ENCODE results near the gene MYO6. TPM values are rescaled to one million over a fixed set of nuclear protein-coding genes. Genes with fewer than 3 reads are reported as not detected.

MYO6 gene
- total and polyA plus RNA-seq, 2 of the 4 experiments (the other 2 are of a cell fraction), result 6.1 to 6.8 TPM

DNA sequence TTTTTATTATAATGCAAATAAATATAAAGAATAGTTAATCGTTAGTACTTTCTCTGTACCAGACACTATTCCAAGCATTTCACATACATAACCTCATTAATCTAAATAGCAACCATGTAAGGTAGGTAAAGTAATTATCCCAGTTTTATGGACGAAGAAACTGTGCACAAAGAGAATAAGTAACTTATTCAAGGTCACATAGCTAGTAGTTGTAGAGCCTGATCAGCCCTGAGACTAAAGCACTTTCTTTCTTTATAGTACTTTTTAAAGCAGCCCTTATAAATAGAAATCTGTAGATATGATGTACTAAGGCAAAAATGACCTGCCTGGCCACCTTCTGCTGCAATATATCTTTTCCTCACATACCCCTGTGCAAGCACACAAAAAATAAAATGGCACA lies 104.8 kb downstream of the MYO6 start:
- Histone ChIP-seq H3K9me1 (ENCODE audit: insufficient read depth, low read length) (peaks cover 6% of the 10 kb centered on the region), H3K56ac (ENCODE audit: extremely low read depth, insufficient read depth, low read length) (no peak overlapping the region), H3K4me2 (ENCODE audit: low read depth, low read length) (no peak overlapping the region), H4K8ac (ENCODE audit: low read depth in 2 of 2, low read length in 2 of 2) (no peak overlapping the region), H4K5ac (ENCODE audit: low read depth, low read length) (no peak overlapping the region), H2AK5ac (ENCODE audit: low read depth, low read length) (no peak overlapping the region), H3K27ac (ENCODE audit: insufficient read depth, low read length) (no peak overlapping the region), H3K9me3 (ENCODE audit: control insufficient read depth, insufficient read depth, low read length) (no peaks in the 10 kb centered on the region), H3K4me1 (ENCODE audit: control insufficient read depth, insufficient read depth, low read length) (peaks cover 8% of the 10 kb centered on the region), H4K20me1 (ENCODE audit: insufficient read depth, low read length) (no peaks in the 10 kb centered on the region), H3K4me3 (ENCODE audit: insufficient read depth, low read depth, low read length) (no peak overlapping the region), H3K27me3 (ENCODE audit: control insufficient read depth, insufficient read depth, low read length) (no peaks in the 10 kb centered on the region), H2BK20ac (ENCODE audit: low read depth, low read length) (no peak overlapping the region), H3K14ac (replicated peaks; ENCODE audit: low read depth, low read length) (no peak overlapping the region), H3K9ac (ENCODE audit: low read depth, low read length) (no peak overlapping the region), H4K91ac (ENCODE audit: insufficient read depth, low read depth, low read length) (no peak overlapping the region), H2BK120ac (ENCODE audit: low read depth, low read length) (no peak overlapping the region), H2AFZ (replicated peaks; ENCODE audit: low read length, poor library complexity) (no peak overlapping the region), H3K4ac (ENCODE audit: low read depth, low read length) (no peak overlapping the region), H3K79me1 (ENCODE audit: low read depth in 1 of 2, low read length in 2 of 2) (peaks cover 0 to 6% of the 10 kb centered on the region in 2 experiments; a peak in 2 of 4 replicates), H2AK9ac (replicated peaks; ENCODE audit: low read depth, low read length, poor library complexity) (no peak overlapping the region), H3K36me3 (ENCODE audit: control insufficient read depth, insufficient read depth, low read length) (no peaks in the 10 kb centered on the region), H2BK5ac (ENCODE audit: low read depth, low read length, poor library complexity, severe bottlenecking) (no peak overlapping the region), H2BK15ac (ENCODE audit: low read depth, low read length) (no peak overlapping the region), H3K18ac (ENCODE audit: low read depth, low read length) (no peak overlapping the region), H3K23ac (ENCODE audit: low read depth, low read length) (no peak overlapping the region)
- CTCF ChIA-PET, result no interaction called here
- no TSS peak for BruUV-seq (replicated peaks)
- WGBS, 2 experiments (ENCODE audit: extremely low coverage in 2 of 2, insufficient read length in 1 of 2), result no CpG with 5 or more reads among the region's 2 CpGs
- intact Hi-C loops (cut with micrococcal nuclease), result no loop called here
- POLR2A ChIA-PET (ENCODE audit: unreplicated experiment), result no interaction called here
- dilution Hi-C loops (cut with HindIII; ENCODE audit: low sequenced_read_pairs, unreplicated experiment), result no loop called here
- TF ChIP-seq, protein P1, sequence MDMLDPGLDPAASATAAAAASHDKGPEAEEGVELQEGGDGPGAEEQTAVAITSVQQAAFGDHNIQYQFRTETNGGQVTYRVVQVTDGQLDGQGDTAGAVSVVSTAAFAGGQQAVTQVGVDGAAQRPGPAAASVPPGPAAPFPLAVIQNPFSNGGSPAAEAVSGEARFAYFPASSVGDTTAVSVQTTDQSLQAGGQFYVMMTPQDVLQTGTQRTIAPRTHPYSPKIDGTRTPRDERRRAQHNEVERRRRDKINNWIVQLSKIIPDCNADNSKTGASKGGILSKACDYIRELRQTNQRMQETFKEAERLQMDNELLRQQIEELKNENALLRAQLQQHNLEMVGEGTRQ (IDR thresholded peaks at IDR 0.05; ENCODE audit: low read depth, low read length), result no peak
- TF ChIP-seq CEBPB (IDR thresholded peaks at IDR 0.05; ENCODE audit: low read depth, low read length), result no peak
- no peak for TF ChIP-seq RFX5 (IDR thresholded peaks at IDR 0.05; ENCODE audit: low read depth, low read length)
- TF ChIP-seq, protein P2, sequence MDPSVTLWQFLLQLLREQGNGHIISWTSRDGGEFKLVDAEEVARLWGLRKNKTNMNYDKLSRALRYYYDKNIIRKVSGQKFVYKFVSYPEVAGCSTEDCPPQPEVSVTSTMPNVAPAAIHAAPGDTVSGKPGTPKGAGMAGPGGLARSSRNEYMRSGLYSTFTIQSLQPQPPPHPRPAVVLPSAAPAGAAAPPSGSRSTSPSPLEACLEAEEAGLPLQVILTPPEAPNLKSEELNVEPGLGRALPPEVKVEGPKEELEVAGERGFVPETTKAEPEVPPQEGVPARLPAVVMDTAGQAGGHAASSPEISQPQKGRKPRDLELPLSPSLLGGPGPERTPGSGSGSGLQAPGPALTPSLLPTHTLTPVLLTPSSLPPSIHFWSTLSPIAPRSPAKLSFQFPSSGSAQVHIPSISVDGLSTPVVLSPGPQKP (IDR thresholded peaks at IDR 0.05; ENCODE audit: borderline replicate concordance, low read depth, low read length), result no peak
- no peak for TF ChIP-seq MAZ (IDR thresholded peaks at IDR 0.05; ENCODE audit: borderline replicate concordance, low read depth, low read length)
- TF ChIP-seq, protein P3, sequence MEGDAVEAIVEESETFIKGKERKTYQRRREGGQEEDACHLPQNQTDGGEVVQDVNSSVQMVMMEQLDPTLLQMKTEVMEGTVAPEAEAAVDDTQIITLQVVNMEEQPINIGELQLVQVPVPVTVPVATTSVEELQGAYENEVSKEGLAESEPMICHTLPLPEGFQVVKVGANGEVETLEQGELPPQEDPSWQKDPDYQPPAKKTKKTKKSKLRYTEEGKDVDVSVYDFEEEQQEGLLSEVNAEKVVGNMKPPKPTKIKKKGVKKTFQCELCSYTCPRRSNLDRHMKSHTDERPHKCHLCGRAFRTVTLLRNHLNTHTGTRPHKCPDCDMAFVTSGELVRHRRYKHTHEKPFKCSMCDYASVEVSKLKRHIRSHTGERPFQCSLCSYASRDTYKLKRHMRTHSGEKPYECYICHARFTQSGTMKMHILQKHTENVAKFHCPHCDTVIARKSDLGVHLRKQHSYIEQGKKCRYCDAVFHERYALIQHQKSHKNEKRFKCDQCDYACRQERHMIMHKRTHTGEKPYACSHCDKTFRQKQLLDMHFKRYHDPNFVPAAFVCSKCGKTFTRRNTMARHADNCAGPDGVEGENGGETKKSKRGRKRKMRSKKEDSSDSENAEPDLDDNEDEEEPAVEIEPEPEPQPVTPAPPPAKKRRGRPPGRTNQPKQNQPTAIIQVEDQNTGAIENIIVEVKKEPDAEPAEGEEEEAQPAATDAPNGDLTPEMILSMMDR (conservative IDR thresholded peaks at IDR 0.05; ENCODE audit: low read depth, low read length), result no peak
- TF ChIP-seq MAFK (IDR thresholded peaks at IDR 0.05; ENCODE audit: low read depth, low read length), result no peak
- TF ChIP-seq BHLHE40 (IDR thresholded peaks at IDR 0.05; ENCODE audit: low read depth, low read length), result no peak
- no peak for ATAC-seq (ENCODE audit: low read depth)
- in situ Hi-C loops (cut with MboI; ENCODE audit: low sequenced_read_pairs), result no loop called here
- no peak for DNase-seq

Measured in IMR-90 (cell line).